Measurements from ENCODE around the gene FAM114A2.
A peak's percentile ranks its signal among the peaks of the same experiment; 100 is the strongest.

Gene FAM114A2

GRCh38 chr5:153981905-153982605 is 56.7 kb downstream of the FAM114A2 start:
- no peak for FAIRE-seq

DNA sequence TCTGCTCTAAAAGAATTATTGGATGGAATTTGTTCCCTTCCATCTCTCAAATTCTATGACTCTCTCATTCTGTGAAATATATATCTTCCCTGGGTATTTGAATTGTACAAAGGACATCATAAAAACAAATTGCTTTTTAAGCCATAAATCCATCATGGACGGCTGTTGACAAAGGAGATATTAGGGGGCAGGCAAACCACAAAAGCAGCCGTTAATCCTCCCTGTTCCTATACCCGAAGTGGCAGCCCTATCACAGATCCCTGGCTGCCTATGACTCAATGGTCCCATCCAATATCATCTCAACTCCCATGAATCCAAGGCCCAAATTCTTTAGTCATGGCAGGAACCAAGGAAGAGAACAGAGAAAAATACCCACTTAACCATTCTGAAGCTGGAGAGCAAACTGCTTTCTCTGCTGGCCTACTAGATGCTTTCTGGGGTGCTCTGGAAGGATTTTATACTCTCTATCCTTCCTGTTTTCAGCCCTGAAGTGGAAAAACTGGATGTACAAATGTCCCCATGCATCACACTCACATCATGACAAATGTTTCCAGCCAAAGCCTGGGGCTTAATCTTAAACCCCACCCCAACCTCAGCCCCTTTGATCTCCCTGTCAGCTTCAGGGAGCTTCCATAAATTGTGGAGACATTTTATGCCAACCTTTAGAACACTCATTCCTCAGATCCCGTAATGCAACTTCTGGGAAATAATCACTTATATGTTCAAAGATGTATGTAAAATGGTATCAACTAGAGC is 59.5 kb downstream of the FAM114A2 start:
- no peak for FAIRE-seq

GRCh38 chr5:153974813-153975163 is 63.9 kb downstream of the FAM114A2 start:
- FAIRE-seq, result no peak

- FAIRE-seq, result peak; percentile 88
Measured at GRCh38 chr5:153974131-153974812, 64.4 kb downstream of the FAM114A2 start.

- no peak for FAIRE-seq
Measured at GRCh38 chr5:153972240-153972639, 66.5 kb downstream of the FAM114A2 start.

DNA sequence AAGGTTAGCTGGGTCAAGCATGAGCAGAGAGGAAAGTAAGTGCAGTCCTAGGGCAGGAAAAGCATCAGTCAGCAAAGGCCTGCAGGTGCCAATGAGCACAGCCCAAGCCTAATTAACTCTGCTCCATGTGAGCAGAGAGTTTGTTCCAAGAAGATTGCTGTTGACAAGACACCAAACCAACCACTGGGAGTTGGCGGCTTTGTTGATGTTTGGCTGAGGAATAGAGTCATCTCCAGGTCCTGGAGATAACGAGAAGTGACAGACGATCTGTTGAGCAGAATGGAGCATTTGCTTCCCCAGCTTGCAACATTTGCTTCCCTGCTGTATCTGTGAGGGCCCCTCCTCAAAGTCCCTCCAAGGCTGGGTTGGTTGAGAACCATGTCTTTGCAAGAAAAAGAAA is 68.2 kb downstream of the FAM114A2 start:
- FAIRE-seq, result no peak

DNA sequence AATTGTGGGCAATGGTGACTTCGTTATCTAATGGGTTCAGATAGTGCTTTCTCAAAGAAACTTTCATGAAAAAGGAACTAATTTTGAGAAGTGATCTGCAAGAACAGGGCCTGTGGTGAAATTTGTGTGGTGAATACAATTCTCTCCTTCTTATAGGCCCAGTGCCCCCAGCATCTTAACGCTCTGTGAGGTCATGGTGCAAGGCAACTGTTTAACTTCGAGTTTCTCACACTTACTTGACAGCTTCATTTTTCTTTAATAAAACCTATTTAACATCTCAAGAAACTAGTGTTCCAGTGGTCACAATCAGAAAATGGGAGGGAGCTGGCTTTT is 69.2 kb downstream of the FAM114A2 start:
- no peak for FAIRE-seq

GRCh38 chr5:153968761-153969562 is 69.7 kb downstream of the FAM114A2 start:
- no peak for FAIRE-seq

DNA sequence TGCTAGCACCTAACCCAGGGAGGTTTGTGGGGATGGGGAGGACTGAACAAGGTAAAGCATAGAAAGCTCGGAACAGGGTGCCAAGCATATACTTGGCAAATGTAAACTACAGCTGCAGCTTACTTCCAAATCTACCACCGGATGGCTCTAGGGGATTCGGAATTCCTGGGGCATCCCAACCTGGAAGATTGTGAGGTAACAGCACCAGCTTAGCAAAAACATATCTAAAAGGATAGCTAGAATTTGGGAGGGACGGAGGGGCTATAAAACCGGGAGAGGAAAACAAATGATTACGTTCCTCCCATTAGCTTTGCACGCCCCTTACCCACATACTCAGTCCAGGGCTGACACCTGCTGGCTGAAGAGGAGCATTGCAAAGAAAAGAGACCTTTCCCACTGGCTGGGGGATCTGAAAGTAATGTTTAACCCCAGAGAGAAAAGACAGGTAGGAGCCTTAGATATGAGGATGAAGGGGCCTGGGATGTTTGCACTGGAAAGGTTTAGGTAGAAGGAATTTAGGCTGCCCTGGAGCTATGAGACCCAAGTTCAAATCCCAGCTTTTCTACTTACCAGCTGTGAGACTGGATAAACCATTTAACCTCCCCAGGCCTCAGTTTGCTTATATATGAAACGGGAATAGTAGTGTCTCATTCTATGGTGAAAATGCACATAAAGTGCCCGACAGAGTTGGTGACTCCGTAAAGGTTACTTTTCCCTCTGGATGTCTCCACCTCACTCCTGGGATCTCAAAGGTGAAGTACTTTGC is 73.6 kb downstream of the FAM114A2 start:
- peak; percentile 79 for FAIRE-seq

DNA sequence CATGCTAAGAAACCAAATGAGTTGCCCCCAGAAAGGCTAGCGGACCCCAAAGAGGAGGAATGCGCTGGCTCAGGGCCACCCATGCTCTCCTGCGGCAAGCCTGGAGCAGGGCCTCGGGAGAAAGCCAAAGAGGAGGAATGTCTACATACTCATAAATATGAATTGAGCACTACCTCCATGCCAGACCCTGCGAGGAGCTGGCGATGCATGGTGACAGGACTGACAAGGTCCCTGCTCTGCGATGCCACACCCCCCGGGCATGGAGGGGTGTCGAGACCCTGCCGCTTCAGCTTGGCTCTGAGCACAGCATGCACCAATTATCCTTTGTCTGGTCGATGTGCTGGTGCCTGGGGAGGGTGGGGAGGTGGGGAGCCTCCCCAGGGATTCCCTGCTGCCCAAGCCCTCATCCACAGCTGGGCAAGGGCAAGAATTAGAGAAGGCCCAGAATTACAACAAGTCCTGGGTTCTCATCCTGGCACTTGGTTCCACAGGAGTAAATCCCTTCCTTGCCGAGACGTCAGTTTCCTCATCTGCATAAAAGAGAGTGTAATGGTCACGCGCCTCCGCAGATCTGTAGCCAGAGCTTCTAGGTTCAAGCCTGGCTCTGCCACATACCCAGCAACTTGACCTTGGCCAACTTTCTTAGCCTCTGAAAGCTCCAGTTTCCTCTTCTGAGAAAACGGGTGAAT is 74.4 kb downstream of the FAM114A2 start:
- FAIRE-seq, result no peak

- FAIRE-seq, result no peak
Measured at GRCh38 chr5:153960269-153961215, 78.2 kb downstream of the FAM114A2 start.

DNA sequence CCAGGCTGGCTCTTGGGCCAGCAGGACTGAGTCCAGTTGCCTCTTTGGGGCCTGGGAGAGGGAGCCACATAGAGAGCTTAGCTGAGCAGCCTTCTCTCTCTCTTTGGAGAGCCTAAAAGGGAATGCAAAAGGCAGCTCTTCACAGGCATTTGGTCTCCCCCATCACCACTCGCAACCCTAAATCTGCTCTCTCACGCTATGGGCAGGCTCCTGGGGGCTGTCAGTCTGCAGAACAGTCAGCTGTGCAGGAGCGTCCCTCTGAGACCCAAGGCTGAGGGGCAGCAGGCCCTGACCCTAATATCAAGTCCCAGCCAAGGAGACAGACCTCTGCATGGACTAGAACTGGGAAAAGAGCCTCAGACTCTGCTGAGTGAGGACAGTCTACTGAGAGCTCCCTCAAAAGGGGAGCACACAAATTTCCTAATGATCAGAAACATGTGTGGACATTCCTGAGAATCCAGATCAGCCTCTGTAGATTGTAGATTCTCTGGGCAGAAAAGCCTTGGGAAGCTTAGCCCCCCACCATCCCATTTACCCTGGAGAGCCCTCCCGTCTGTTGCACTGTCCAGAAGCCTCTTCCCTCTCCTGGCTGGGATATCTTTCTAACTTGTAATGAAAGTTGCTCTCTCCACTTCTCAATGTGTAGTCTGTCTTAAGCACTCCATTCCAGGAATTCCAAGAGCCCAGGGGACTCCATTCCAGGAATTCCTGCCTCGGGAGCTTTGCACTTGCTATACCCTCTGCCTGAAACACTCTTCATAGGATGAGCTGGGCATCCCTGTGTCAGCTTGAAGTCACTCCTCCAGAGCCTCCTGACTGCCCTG is 79.4 kb downstream of the FAM114A2 start:
- FAIRE-seq, result no peak

GRCh38 chr5:153957205-153957604 is 81.5 kb downstream of the FAM114A2 start:
- no peak for FAIRE-seq

DNA sequence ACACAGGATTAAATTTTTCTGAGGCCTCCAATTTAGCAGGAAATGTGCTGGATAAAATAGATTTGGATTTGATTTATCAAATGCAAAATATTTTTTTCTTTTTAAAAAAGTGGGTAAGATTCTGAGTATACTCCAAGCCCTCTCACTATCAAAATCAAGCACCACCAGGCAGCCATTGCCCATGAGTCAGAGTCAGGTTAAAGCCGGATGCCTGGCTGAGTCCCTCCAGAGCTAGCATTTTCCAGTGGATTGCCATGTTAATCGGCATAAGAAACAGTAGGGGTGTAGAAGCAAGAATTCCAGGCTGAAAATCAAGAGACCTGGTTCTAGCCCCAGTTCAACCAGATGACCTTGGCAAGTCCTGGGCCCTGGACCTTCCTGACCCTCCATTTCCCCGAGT is 85.3 kb downstream of the FAM114A2 start:
- no peak for FAIRE-seq

GRCh38 chr5:153952893-153953292 is 85.8 kb downstream of the FAM114A2 start:
- no peak for FAIRE-seq

DNA sequence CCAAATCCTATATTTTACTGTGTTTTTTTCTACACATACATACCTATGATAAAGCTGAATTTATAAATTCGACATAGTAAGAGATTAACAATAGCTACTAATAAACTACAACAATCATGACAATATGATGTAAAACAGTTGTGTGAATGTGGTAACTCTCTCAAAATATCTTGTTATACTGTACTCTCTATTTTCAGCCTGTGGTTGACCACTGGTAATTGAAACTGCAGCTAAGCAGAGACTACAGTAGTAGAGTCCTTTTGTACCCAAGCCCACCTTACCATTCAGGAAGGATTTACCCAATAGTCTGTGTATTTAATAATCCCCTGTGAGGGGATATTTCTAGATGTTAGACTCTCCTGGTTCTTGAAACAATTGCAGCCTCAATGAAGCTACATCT is 86.7 kb downstream of the FAM114A2 start:
- FAIRE-seq, result no peak

DNA sequence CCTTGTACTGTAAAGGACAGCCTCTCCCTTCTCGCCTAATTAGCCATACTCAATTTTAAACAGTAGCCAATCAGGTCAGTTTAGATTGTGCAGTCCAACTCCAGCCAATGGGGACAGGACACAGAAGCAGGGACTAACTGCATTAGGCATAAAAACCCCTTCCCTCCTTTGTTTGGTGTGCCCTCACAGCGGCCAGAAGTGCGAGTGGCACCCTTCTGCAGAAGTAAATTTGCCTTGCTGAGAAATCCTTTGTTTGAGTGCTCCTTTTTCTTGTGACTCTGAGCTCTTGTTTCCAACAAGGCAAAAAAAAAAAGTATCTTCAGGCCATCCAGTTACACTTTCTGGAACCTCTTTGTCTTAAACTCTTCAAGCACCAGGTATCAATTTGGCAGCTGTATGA is 97.4 kb downstream of the FAM114A2 start:
- FAIRE-seq, result no peak
